Activated T-cell treated with anti-CD3 and anti-CD28 coated beads for 48 hours (primary cell): ENCODE measurements around the gene PRMT1.

Experiments
- DNase-seq: peaks from one replicate; pipeline ENCODE4 v3.0.0-alpha.2; 2020; ENCODE audit warnings: low read depth

The PRMT1 gene

DNA sequence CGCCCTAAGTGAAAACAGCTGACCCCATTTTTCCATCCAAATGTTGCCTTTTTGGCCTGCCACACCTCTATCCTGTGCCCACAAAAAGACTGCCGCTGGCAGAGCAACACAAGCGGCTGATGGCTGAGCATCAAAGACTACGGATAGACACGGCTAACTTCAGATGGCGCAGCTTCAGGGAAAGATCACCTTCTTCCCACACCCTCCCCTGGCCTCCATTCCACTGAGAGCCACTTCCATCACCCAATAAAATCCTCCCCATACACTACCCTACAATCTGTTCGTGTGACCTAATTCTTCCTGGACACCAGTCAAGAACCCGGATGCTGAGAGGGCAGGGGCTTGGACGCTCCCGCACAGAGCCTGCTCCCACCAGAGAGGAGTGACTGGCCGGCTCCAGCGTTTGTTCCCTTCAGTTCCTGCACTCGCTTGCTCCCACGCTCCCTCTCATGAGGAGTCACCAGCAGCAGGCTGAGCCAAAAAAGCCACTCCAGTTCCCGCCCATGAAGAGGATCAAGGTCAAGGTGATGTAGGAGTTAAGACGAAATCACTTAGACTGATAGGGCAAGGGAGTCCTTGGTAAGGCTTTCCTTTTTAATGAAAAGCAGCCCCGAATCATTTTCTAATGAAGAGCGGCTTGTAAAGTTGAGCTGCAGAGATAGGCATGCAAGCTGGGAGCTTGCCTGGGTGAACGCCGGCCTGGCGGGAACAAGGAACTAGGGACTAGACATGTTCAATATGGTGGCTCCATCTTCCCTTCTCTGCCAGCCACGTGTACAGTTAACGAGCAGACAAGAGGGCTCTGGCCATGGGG is 50.4 kb downstream of the PRMT1 start:
- DNase-seq: no peak

DNA sequence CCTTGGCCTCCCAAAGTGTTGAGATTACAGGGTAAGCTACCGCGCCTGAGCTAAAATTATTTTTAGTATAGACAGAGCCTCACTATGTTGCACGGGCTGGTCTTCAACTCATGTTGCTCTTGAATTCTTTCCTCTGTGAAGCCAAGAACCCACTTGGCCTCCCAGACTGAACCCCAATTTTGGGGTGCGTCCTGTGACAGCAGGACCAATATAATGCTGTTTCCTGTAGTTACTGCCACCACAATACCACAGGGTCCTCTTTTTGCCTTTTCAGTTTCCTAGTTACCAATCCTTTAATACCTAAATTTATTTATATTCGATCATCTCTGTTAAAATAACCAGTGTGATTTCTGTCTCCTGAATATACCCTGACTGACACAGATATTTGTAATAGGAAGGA is 53.1 kb downstream of the PRMT1 start:
- no peak for DNase-seq
